OCI-LY1 (cell line): ENCODE data around the gene SLCO1A2.

Experiments used
- EZH2 ChIP-seq: fragments of 200-600 bp; sonication (generic), shearing (Covaris generic); IDR thresholded peaks from 2 replicates; pipeline ENCODE4 v1.8.0; 2017; ENCODE audit warnings: borderline replicate concordance, mixed run types, mild to moderate bottlenecking, antibody characterized with exemption, low read length, moderate library complexity, mixed read lengths
- TF ChIP-seq, protein P1 (sequence below): fragments of 200-600 bp; sonication (generic), shearing (Covaris generic); IDR thresholded peaks from 2 replicates; pipeline ENCODE4 v1.5.1; 2017; ENCODE audit warnings: mild to moderate bottlenecking, antibody characterized with exemption, low read length, moderate library complexity, mixed read lengths

DNA sequence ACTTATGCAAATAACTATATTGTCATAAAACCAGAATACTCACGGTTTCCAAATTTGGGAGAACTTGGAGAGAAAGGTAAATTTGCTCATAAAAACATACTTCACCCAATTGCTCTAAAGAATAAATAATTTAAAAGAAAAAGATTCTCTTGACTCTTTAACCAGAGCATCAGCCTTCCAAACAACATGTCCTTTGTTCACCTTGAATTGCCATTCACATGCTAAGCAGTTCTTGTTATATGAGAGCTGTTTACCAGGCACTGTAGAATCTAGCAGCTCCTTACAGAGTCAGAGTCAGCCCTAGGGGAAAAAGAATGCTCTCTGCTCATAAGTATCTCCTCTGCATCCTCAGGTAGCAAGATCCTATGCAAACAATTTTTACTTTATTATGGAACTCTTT lies 10.2 kb downstream of the SLCO1A2 start:
- TF ChIP-seq EZH2: no peak
- TF ChIP-seq, protein P1, sequence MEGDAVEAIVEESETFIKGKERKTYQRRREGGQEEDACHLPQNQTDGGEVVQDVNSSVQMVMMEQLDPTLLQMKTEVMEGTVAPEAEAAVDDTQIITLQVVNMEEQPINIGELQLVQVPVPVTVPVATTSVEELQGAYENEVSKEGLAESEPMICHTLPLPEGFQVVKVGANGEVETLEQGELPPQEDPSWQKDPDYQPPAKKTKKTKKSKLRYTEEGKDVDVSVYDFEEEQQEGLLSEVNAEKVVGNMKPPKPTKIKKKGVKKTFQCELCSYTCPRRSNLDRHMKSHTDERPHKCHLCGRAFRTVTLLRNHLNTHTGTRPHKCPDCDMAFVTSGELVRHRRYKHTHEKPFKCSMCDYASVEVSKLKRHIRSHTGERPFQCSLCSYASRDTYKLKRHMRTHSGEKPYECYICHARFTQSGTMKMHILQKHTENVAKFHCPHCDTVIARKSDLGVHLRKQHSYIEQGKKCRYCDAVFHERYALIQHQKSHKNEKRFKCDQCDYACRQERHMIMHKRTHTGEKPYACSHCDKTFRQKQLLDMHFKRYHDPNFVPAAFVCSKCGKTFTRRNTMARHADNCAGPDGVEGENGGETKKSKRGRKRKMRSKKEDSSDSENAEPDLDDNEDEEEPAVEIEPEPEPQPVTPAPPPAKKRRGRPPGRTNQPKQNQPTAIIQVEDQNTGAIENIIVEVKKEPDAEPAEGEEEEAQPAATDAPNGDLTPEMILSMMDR: no peak
